Activated T-helper 17 cell treated with anti-CD3 and anti-CD28 coated beads, Interleukin-2, amount 50 U/mL, for 72 hours (primary cell): ENCODE measurements around the gene GPRIN3. TPM values are rescaled to one million over a fixed set of nuclear protein-coding genes. Genes with fewer than 3 reads are reported as not detected.

ENCODE experiments used
- ATAC-seq: fragments of 150-1000 bp; cut with Tn5 transposase; replicated peaks from 2 replicates; pipeline ENCODE4 v1.10.0; 2021; ENCODE audit warnings: mild to moderate bottlenecking, moderate library complexity
- H3K27ac Mint-ChIP-seq: one replicate; pipeline ENCODE4 v1.8.0; 2022; ENCODE audit warnings: mixed read lengths
- H3K27me3 Mint-ChIP-seq: one replicate; pipeline ENCODE4 v1.8.0; 2022; ENCODE audit warnings: mixed read lengths
- H3K36me3 Mint-ChIP-seq: one replicate; pipeline ENCODE4 v1.8.0; 2022; ENCODE audit warnings: low read depth, mild to moderate bottlenecking, mixed read lengths
- H3K4me1 Mint-ChIP-seq: one replicate; pipeline ENCODE4 v1.8.0; 2022; ENCODE audit warnings: mixed read lengths
- H3K4me3 Mint-ChIP-seq: one replicate; pipeline ENCODE4 v1.8.0; 2022; ENCODE audit warnings: mild to moderate bottlenecking, mixed read lengths
- H3K9me3 Mint-ChIP-seq: one replicate; pipeline ENCODE4 v1.8.0; 2022; ENCODE audit warnings: mixed read lengths
- total RNA-seq, 2 donors: library from RNA; stranded (reverse); gene quantifications; one replicate each; pipeline ENCODE4 v1.2.3, GENCODE V29; 2022

Gene GPRIN3
- 10 to 100 TPM; 43.5 to 69.7 TPM for total RNA-seq

DNA sequence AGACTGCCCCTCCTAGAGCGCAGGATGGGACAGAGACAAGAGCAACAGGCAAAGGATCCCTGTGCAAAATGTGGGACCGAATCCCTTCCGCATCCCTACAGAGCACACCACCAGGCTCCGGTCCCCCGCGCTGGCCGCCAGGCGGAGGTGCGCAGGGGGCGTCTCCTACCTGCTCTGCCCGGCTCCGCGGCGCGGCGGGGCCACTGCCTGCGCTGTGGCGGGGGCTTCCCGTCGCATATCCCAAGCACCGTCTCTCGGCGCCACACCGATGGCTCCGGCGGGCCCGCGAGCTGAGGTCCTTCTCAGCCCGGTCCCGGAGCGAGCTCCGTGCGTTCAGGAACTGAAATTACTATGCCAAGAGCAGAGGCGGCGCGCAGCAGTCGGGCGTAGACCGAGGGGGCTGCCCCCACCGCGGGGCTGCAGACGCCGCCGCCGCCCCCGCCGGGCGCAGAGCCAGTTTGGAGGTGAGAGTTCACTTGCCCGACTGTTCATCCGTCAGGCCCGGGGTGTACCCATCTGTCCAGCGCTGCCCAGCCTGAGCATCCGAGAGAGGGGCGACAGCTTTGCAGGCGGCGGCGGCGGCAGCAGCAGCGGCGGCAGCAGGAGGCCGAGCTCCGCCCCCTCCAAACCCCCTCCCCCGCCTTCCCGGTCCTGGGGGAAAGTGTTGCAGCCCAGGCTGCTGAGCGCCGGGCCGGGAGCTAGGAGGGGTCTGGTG lies at the start of gene GPRIN3:
GPRIN3 (minus strand) TSS at position 355 of the 715 bp plus-strand sequence. CDS start 57,690 bp downstream, outside the sequence.
- peak within 1 kb of the TSS; percentile 90 for H3K4me3 Mint-ChIP-seq
- peak within 1 kb of the TSS; percentile 85 for H3K27ac Mint-ChIP-seq
- peaks cover 37% of the 10 kb centered on the region for H3K36me3 Mint-ChIP-seq
- peaks cover 20% of the 10 kb centered on the region for H3K4me1 Mint-ChIP-seq
- H3K27me3 Mint-ChIP-seq: no peaks in the 10 kb centered on the region
- peak; percentile 64 for ATAC-seq
- no peaks in the 10 kb centered on the region for H3K9me3 Mint-ChIP-seq

DNA sequence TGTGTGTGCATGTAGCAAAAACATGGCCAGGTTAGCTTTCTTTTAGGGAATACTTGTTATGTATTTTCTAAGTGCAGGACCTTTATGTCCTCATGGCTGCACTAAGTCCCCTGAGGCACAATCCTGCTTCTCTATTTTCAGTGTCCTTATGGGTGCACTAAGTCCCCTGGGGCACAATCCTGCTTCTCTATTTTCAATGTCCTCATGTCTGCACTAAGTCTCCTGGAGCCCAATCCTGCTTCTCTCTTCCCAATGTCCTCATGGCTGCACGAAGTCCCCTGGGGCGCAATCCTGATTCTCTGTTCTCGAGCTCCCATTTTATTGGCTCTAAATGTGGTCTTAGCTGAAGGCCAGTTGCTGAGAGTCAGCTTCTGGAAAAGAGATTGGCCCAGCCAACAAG lies 49.7 kb upstream of the GPRIN3 start:
- Mint-ChIP-seq H3K4me1 (no peaks in the 10 kb centered on the region), H3K27me3 (peaks cover 5% of the 10 kb centered on the region), H3K9me3 (no peaks in the 10 kb centered on the region), H3K36me3 (no peaks in the 10 kb centered on the region), H3K4me3 (no peak overlapping the region), H3K27ac (no peak overlapping the region)
- no peak for ATAC-seq

DNA sequence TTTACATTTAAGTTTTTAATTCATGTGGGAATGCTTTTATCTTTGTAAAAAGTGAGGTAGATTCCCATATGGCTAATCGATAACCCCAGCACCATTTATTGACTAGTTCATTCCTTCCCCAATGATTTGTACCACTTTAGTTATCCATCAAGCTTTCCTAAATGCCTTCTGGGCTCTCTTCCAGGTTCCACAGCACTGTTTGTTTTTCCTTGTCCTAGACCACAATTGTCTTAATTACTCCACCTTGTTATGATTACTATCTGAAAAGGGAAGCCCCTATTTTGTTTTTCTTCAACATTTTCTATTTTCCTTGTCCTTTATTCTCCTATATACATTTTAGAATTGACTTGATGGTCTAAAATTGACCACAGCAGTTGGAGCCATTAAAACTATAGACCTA lies 48.5 kb upstream of the GPRIN3 start:
- Mint-ChIP-seq H3K9me3 (no peaks in the 10 kb centered on the region), H3K27ac (no peak overlapping the region), H3K27me3 (peaks cover 5% of the 10 kb centered on the region), H3K4me1 (no peaks in the 10 kb centered on the region), H3K36me3 (no peaks in the 10 kb centered on the region), H3K4me3 (no peak overlapping the region)
- ATAC-seq: no peak

DNA sequence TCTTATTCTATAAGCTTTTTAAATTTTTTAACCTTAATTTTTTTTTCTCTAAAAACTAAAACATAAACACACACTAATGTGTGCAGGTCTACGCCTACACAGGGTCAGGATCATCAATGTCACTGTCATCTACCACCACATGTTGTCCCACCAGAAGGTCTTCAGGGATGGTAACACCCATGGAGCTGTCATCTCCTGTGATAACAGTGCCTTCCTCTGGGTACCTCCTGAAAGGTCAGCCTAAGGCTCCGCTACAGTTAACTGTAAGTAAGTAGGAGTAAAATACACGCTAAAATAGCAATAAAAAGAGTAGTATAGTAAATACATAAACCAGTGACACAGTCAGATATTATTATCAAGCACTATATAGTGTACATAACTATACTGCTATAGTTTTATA lies 45.9 kb upstream of the GPRIN3 start:
- H3K4me1 Mint-ChIP-seq: no peaks in the 10 kb centered on the region
- H3K4me3 Mint-ChIP-seq: no peak overlapping the region
- H3K27me3 Mint-ChIP-seq: no peaks in the 10 kb centered on the region
- no peaks in the 10 kb centered on the region for H3K36me3 Mint-ChIP-seq
- no peaks in the 10 kb centered on the region for H3K9me3 Mint-ChIP-seq
- no peak overlapping the region for H3K27ac Mint-ChIP-seq
- ATAC-seq: no peak

DNA sequence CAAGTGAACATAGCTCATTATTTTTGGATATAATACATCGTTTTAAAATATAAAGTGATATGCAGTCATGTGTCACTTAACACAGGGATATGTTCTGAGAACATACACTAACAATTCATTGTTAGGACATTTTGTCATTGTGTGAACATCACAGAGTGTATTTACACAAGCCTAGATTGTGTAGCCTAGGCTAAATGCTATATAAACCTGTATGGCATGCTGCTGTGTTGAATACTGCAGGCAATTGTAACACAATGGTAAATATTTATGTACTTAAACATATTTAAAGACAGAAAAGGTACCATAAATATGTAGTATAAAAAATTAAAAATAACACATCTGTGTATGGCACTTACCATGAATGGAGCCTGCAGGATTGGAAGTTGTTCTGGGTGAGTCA lies 44.9 kb upstream of the GPRIN3 start:
- Mint-ChIP-seq H3K4me3 (no peak overlapping the region), H3K9me3 (peaks cover 5% of the 10 kb centered on the region), H3K36me3 (no peaks in the 10 kb centered on the region), H3K27me3 (no peaks in the 10 kb centered on the region), H3K27ac (no peak overlapping the region), H3K4me1 (no peaks in the 10 kb centered on the region)
- no peak for ATAC-seq

DNA sequence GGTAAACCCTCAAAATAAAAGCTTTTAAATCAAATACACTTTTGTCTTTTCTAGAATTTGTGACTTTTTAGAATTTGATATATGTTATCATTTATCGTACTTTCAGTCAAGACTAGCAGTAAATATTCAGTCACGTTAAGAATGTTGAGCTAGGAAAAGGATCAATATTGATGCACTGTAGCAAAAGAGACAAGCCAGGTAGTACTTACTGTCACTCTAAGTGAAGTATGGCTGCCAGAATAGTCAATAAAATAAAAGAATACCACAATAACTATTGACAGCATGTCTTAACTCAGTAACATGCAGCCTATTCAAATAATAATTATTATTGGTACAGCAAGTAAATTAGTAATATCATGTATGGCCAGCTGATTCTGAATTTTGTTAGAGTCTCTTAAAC lies 43.6 kb upstream of the GPRIN3 start:
- Mint-ChIP-seq H3K4me3 (no peak overlapping the region), H3K4me1 (no peaks in the 10 kb centered on the region), H3K27me3 (no peaks in the 10 kb centered on the region), H3K9me3 (peaks cover 11% of the 10 kb centered on the region), H3K27ac (no peak overlapping the region), H3K36me3 (no peaks in the 10 kb centered on the region)
- no peak for ATAC-seq

DNA sequence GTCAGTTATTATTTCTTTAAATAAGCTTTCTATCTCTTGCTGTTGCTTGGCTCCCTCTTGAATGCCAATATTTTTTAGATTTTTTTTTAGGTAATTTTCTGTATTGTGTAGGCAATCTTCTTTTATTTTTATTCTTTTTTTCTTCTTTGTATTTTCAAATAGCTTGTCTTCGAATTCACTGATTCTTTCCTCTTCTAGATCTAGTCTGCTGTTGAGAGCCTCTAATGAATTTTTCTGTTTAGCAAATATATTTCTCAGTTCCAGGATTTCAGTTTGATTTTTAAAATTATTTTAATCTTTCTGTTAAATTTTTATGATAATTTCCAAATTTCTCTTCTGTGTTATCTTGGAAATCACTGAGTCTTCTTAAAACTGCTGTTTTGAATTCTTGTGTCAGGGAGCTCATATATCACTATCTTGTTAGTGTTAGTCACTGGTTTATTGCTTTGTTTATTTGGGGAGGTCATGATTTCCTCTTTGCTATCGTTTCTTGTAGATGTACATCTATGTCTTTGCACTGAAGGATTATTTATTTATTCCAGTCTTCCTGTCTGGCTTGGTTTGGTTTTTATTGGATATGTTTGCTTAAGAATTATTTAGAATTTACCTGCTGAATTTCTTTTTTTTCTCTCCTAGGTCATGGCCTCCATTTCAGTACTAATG lies 39.9 kb upstream of the GPRIN3 start:
- Mint-ChIP-seq H3K27ac (no peak overlapping the region), H3K9me3 (peaks cover 11% of the 10 kb centered on the region), H3K27me3 (no peaks in the 10 kb centered on the region), H3K36me3 (no peaks in the 10 kb centered on the region), H3K4me3 (no peak overlapping the region), H3K4me1 (no peaks in the 10 kb centered on the region)
- no peak for ATAC-seq

DNA sequence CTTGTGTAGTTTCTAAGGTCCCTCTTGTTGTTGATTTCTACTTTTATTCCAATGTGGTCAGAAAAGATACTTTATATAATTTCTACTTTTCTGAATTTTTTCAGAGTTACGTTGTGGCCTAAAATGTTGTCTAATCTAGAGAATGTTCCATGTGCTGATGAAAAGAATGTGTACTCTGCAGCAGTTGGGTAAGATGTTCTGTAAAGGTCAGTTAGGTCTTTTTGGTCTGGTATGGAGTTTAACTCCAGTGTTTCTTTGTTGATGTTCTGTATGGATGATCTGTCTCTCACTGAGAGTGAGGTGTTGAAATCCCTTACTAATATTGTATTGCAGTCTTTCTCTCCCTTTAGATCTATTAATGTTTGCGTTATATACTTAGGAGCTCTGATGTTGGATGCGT lies 37.0 kb upstream of the GPRIN3 start:
- no peaks in the 10 kb centered on the region for H3K4me1 Mint-ChIP-seq
- ATAC-seq: no peak
- H3K9me3 Mint-ChIP-seq: peaks cover 11% of the 10 kb centered on the region

DNA sequence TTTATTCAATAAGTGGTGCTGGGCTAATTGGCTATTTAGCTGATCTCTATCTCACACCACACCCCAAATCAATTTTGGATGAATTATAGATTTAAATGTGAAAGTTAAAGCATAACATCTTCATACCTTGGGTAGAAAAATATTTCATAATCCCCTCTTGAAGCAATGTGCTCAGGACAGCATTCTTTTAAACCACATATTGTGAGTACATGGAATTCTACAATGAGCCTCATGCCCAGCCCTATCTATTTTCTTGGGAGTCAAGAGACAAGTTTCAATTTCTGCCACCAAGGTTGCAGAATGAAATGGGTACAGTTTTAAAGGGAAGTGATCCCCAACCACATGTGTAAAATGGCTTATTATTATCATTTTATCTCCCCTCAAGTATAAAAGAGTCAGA lies 30.6 kb upstream of the GPRIN3 start:
- H3K36me3 Mint-ChIP-seq: no peaks in the 10 kb centered on the region
- no peak overlapping the region for H3K27ac Mint-ChIP-seq
- no peaks in the 10 kb centered on the region for H3K27me3 Mint-ChIP-seq
- H3K4me3 Mint-ChIP-seq: no peak overlapping the region
- ATAC-seq: peak; percentile 45
- H3K9me3 Mint-ChIP-seq: no peaks in the 10 kb centered on the region
- peaks cover 5% of the 10 kb centered on the region for H3K4me1 Mint-ChIP-seq

More for the DNA sequence above, 37.0 kb upstream of the GPRIN3 start:
- Mint-ChIP-seq H3K4me3 (no peak overlapping the region), H3K27me3 (no peaks in the 10 kb centered on the region), H3K27ac (no peak overlapping the region), H3K36me3 (no peaks in the 10 kb centered on the region)

DNA sequence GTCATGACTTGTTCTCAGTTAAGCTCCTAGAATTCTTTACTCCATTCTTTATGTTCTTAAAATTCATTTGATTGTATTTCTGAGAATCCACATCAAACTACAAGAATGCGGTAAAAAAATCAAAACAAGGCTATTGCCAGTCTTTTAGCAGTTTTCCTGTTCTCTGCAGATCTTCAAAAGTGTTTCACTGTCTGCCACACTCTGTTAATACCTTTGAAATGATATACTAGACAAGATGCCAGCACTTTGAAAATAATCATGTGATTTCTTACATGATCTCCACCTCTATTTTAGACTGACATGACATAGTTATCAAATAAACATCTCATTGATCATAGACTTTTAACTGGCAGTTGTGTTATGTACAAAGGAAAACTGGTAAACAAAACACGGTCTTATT lies 30.1 kb upstream of the GPRIN3 start:
- ATAC-seq: no peak
- no peaks in the 10 kb centered on the region for H3K9me3 Mint-ChIP-seq
- no peaks in the 10 kb centered on the region for H3K36me3 Mint-ChIP-seq
- peaks cover 5% of the 10 kb centered on the region for H3K4me1 Mint-ChIP-seq
- H3K4me3 Mint-ChIP-seq: no peak overlapping the region
- H3K27me3 Mint-ChIP-seq: no peaks in the 10 kb centered on the region
- H3K27ac Mint-ChIP-seq: no peak overlapping the region

DNA sequence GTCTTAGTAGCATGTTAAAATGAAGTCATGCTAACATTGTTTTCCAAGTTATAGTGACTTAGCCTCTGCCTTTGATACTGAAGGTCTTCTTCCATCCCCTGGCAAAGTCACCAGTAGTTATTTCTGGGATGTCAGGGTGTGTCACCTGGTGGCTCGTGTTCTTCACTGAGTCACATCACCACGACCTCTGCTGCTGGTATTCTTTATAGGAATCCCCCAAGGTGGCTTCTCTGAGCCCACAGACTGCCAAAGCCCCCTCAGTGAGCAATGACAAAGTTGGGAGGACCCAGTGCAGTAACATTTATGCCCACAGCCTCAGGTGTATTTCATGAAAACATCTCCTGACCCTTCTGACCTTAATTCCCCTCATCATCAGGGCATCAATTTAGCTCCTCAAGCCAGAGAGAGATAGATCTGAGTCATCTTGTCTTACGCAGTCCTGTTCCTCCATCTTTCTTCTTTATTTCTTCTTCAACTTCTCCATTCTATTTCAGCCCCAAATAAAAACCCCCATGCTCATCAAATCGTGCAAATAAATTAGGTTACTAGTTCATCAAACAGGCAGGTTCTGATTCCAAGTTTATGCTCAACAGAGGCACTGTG lies 29.3 kb upstream of the GPRIN3 start:
- peak; percentile 79 for ATAC-seq
- Mint-ChIP-seq H3K36me3 (no peaks in the 10 kb centered on the region), H3K4me1 (peaks cover 5% of the 10 kb centered on the region), H3K27me3 (no peaks in the 10 kb centered on the region), H3K4me3 (peak overlapping the region; percentile 4), H3K9me3 (no peaks in the 10 kb centered on the region), H3K27ac (no peak overlapping the region)

DNA sequence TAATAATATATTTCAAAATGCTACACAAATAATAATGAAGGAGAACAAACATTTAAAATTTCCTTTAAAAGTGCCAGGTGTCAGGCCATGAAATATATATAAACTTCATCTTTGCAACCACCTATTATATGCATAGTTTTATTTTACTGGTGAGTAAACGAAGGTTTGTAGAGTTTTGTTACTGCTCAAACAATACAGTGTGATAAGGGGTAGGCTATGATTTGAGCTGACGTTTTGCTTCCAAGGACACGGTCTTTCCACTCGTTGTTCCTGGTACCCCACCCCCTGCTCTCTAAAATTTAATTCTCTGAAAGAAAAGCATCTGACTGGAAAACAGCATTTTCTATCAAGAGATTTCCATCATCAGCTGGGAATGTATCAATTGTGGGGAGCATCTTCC lies 27.2 kb upstream of the GPRIN3 start:
- H3K4me3 Mint-ChIP-seq: no peak overlapping the region
- no peak for ATAC-seq
- H3K36me3 Mint-ChIP-seq: no peaks in the 10 kb centered on the region
- no peaks in the 10 kb centered on the region for H3K27me3 Mint-ChIP-seq
- peaks cover 15% of the 10 kb centered on the region for H3K4me1 Mint-ChIP-seq
- no peak overlapping the region for H3K27ac Mint-ChIP-seq
- H3K9me3 Mint-ChIP-seq: no peaks in the 10 kb centered on the region

DNA sequence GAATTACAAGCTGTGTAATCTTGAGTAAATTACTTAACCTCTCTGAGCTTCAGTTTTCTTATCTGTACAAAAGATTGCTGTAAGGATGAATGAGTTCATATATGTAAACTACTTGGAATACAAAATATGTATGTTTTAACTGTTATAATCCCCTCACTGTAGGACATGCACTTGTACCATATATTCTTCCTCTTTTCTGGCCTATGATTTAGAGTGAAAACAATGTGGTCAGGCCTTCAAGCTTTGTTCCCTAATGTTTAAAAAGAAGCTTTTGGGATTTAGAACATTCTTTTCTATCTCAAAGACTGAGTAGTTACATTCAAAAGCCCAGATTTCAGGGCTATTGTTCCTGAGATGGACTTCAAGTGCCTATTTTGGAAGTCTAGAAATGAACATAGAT lies 26.7 kb upstream of the GPRIN3 start:
- ATAC-seq: no peak
- no peaks in the 10 kb centered on the region for H3K36me3 Mint-ChIP-seq
- H3K9me3 Mint-ChIP-seq: no peaks in the 10 kb centered on the region

DNA sequence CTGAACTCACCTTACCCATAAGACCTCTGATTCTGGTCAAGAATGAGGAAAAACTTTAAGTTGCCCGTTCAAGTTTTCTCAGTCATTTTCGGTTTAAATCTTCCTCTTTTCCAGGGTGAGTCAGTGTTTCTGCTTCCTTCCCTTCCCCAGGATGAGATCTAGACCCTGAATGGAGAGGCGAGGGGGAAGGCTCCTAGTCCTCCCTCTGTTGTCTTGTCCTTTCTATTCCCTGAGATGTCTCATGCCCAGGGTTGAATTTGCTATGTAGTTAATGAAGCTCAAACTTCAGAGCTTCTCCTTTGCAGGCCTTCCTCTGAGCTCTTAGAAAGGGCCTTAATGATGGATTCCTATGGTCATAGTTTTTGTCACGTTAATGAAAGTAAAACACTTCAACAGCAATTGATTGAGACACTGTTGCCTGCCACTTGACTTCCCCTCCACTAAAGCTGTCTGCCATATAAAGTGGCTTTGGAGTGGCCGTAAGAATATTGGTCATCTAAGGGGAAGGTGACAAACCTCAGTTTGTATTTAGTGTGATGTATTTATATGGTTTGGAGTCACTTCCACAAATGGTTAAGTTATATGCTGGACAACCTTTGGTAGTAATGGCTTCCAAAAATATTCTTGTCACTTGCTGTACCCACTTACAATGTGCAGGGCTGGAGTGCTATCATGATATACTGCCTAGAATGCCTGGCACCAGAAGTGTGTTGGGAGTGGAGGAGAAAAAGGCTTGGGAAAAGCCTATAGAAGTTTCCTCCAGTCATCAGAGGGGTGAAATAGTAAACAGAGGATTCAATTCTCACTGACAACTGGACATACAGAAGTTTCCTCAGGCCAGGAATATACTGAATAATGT lies 24.3 kb upstream of the GPRIN3 start:
- ATAC-seq: no peak
- no peaks in the 10 kb centered on the region for H3K36me3 Mint-ChIP-seq
- H3K4me3 Mint-ChIP-seq: no peak overlapping the region
- peaks cover 3% of the 10 kb centered on the region for H3K9me3 Mint-ChIP-seq
- peaks cover 12% of the 10 kb centered on the region for H3K4me1 Mint-ChIP-seq
- H3K27ac Mint-ChIP-seq: no peak overlapping the region
- H3K27me3 Mint-ChIP-seq: no peaks in the 10 kb centered on the region

More for the DNA sequence above, 26.7 kb upstream of the GPRIN3 start:
- Mint-ChIP-seq H3K27ac (no peak overlapping the region), H3K27me3 (no peaks in the 10 kb centered on the region), H3K4me3 (no peak overlapping the region), H3K4me1 (peaks cover 15% of the 10 kb centered on the region)
